Hematopoietic multipotent progenitor cell (in vitro differentiated cells): ENCODE measurements around the gene RAD21L1. TPM values are rescaled to one million over a fixed set of nuclear protein-coding genes. Genes with fewer than 3 reads are reported as not detected.
A peak's percentile ranks its signal among the peaks of the same experiment; 100 is the strongest.
"Not testable (repeated sequence)": the region's sequence is repeated elsewhere in the genome, so short reads cannot be mapped to it uniquely, and the experiment has no call there.

Source experiments
- DNase-seq, 3 donors: peaks; one replicate each; pipeline ENCODE4 v3.0.0-alpha.2; 2011 to 2015; ENCODE audit warnings: low read depth in 2 of 3, low spot score in 2 of 3
- total RNA-seq: library from RNA; depleted of rRNA; stranded (reverse); fragments of >200 nt; gene quantifications from one replicate; pipeline ENCODE4 v1.2.3, GENCODE V29; 2012

The RAD21L1 gene
- total RNA-seq, 1 donor = not detected

- DNase-seq = no peak
These were observed 1.5 kb upstream of the RAD21L1 start for GRCh38 chr20:1224205-1224890.

GRCh38 chr20:1225263-1225782, 521 bp upstream of the RAD21L1 start:
- no peak for DNase-seq

GRCh38 chr20:1229541-1229940, 3.7 kb downstream of the RAD21L1 start:
- no peak for DNase-seq

- no peak for DNase-seq
These were observed 6.7 kb downstream of the RAD21L1 start for GRCh38 chr20:1232286-1233111.

- DNase-seq = no peak
These were observed 14.7 kb downstream of the RAD21L1 start for GRCh38 chr20:1240549-1240948.

GRCh38 chr20:1241456-1241855, 15.6 kb downstream of the RAD21L1 start:
- no peak for DNase-seq

- DNase-seq = no peak
These were observed 16.3 kb downstream of the RAD21L1 start for GRCh38 chr20:1242099-1242498.

GRCh38 chr20:1242530-1242929, 16.7 kb downstream of the RAD21L1 start:
- DNase-seq = peak in 2 of 3 donors; percentile 44 to 72

GRCh38 chr20:1245578-1245977, 19.7 kb downstream of the RAD21L1 start:
- no peak for DNase-seq

- DNase-seq = no peak
These were observed 21.8 kb downstream of the RAD21L1 start for GRCh38 chr20:1247689-1248088.

- DNase-seq = not testable (repeated sequence)
These were observed 24.4 kb downstream of the RAD21L1 start for GRCh38 chr20:1250282-1250681.

GRCh38 chr20:1252416-1252815, 26.6 kb downstream of the RAD21L1 start:
- DNase-seq = no peak

GRCh38 chr20:1254254-1254653, 28.4 kb downstream of the RAD21L1 start:
- no peak for DNase-seq

- DNase-seq = peak in 1 of 3 donors; percentile 12
These were observed 29.8 kb downstream of the RAD21L1 start for GRCh38 chr20:1255675-1256074.

- no peak for DNase-seq
These were observed 38.0 kb downstream of the RAD21L1 start for GRCh38 chr20:1263853-1264252.

GRCh38 chr20:1264727-1265126, 38.9 kb downstream of the RAD21L1 start:
- no peak for DNase-seq

GRCh38 chr20:1265226-1265915, 39.5 kb downstream of the RAD21L1 start:
- no peak for DNase-seq

- no peak for DNase-seq
These were observed 40.0 kb downstream of the RAD21L1 start for GRCh38 chr20:1265916-1266166.

- DNase-seq = peak; percentile 49 to 66 (median 55)
These were observed 40.5 kb downstream of the RAD21L1 start, which contains the start of gene SNPH for GRCh38 chr20:1266167-1266973. TSS of gene SNPH (plus strand) at chr20:1266294. CDS start at chr20:1296240, 29,946 bp downstream.

GRCh38 chr20:1267161-1267560, 41.3 kb downstream of the RAD21L1 start:
- DNase-seq = no peak
